ENCODE measurements around the gene SOD2. TPM values are rescaled to one million over a fixed set of nuclear protein-coding genes. Genes with fewer than 3 reads are reported as not detected.
A peak's percentile ranks its signal among the peaks of the same experiment; 100 is the strongest.

Gene SOD2
- total RNA-seq, 2 donors from 2014 or later = 64.3 to 88.8 TPM

DNA sequence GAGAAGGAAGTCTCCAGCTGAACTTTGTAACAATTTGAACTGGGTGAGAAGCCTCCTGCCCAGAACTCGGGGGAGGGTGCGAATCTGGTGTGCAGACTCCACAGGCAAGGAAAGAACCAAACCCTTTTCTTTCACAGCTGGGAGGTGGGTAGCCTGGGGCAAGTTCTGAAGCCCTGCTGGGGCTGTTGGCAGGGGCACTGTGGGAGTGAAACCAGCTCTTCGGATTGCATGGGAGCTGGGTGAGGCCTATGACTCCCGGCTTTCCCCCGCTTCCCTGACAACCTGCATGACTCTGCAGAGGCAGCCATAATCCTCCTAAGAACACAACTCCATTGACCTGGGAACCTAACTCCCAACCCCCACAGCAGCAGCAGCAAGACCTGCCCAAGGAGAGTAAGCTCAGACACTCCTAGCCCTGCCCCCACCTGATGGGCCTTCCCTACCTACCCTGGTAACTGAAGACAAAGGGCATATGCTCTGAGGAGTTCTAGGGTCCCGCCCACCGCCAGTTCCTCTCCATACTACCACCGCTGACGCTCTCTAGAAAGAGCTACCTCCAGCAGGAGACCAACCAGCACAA, 37.5 kb downstream of the SOD2 start:
- no peak overlapping the region for H3K9ac ChIP-seq (ENCODE audit: extremely low read depth, low read length, poor library complexity, severe bottlenecking)
- H3K9me3 Mint-ChIP-seq = peaks cover 22% of the 10 kb centered on the region
- 70 to 73% methylated on average over 4 to 9 of the region's 9 CpGs for WGBS, 2 experiments (ENCODE audit: insufficient coverage in 1 of 2, insufficient read length in 1 of 2)
- DNase-seq = peak; percentile 78
- H3K27me3 Mint-ChIP-seq (ENCODE audit: insufficient read depth) = no peaks in the 10 kb centered on the region
- no peaks in the 10 kb centered on the region for H3K36me3 ChIP-seq (ENCODE audit: control insufficient read depth, insufficient read depth, low read length)
- H3K9me3 ChIP-seq (ENCODE audit: control insufficient read depth, low read length) = no peaks in the 10 kb centered on the region
- no peak overlapping the region for H3K4me3 Mint-ChIP-seq
- H3K27me3 ChIP-seq (ENCODE audit: control insufficient read depth, insufficient read depth, low read length, poor library complexity, severe bottlenecking) = no peaks in the 10 kb centered on the region
- peak overlapping the region; percentile 93 for H3K27ac Mint-ChIP-seq
- H3K4me3 ChIP-seq (ENCODE audit: low read length) = no peak overlapping the region
- no peak overlapping the region for H3K27ac ChIP-seq (ENCODE audit: low read depth, low read length)
- H3K4me1 ChIP-seq (ENCODE audit: control insufficient read depth, insufficient read depth, low read length) = peaks cover 6% of the 10 kb centered on the region
- H3K4me1 Mint-ChIP-seq = peaks cover 15% of the 10 kb centered on the region
- no peaks in the 10 kb centered on the region for H3K36me3 Mint-ChIP-seq (ENCODE audit: low read depth)
- no peak for TF ChIP-seq CTCF (conservative IDR thresholded peaks at IDR 0.05)

GRCh38 chr6:159654483-159655098, 38.5 kb downstream of the SOD2 start:
- Mint-ChIP-seq H3K4me3 (no peak overlapping the region), H3K36me3 (ENCODE audit: low read depth) (no peaks in the 10 kb centered on the region), H3K27ac (peak overlapping the region; percentile 93), H3K9me3 (peaks cover 15% of the 10 kb centered on the region), H3K4me1 (peaks cover 15% of the 10 kb centered on the region), H3K27me3 (ENCODE audit: insufficient read depth) (no peaks in the 10 kb centered on the region)
- 0 to 4% methylated on average over 1 to 2 of the region's 2 CpGs for WGBS, 2 experiments (ENCODE audit: insufficient coverage in 1 of 2, insufficient read length in 1 of 2)
- Histone ChIP-seq H3K27me3 (ENCODE audit: control insufficient read depth, insufficient read depth, low read length, poor library complexity, severe bottlenecking) (no peaks in the 10 kb centered on the region), H3K4me3 (ENCODE audit: low read length) (no peak overlapping the region), H3K9me3 (ENCODE audit: control insufficient read depth, low read length) (no peaks in the 10 kb centered on the region), H3K9ac (ENCODE audit: extremely low read depth, low read length, poor library complexity, severe bottlenecking) (no peak overlapping the region), H3K27ac (ENCODE audit: low read depth, low read length) (no peak overlapping the region), H3K4me1 (ENCODE audit: control insufficient read depth, insufficient read depth, low read length) (peaks cover 6% of the 10 kb centered on the region), H3K36me3 (ENCODE audit: control insufficient read depth, insufficient read depth, low read length) (no peaks in the 10 kb centered on the region)
- no peak for DNase-seq
- TF ChIP-seq CTCF (conservative IDR thresholded peaks at IDR 0.05) = peak; percentile 85

DNA sequence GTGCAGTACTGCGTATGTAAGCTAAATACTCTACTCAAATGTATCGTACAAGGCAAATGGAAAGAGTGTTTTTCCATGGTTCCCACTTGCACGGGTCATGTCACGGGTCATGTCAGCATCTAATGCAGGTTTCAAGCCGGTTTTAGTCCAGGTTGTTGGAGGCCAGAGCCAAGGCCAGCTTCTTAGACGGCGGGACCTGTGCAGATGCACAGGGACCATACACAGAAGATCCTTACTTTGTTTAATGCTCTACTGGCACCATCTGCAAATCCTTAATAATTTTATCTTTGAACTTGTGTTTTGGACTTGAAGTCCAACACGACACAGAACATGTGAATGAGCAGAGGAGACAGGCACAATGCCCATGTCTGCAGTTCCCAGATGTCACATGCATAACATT, 42.7 kb downstream of the SOD2 start:
- no peaks in the 10 kb centered on the region for H3K9me3 Mint-ChIP-seq
- no peaks in the 10 kb centered on the region for H3K27me3 Mint-ChIP-seq (ENCODE audit: insufficient read depth)
- WGBS, 2 experiments (ENCODE audit: insufficient coverage in 1 of 2, insufficient read length in 1 of 2) = 92 to 93% methylated on average over 8 of the region's 8 CpGs

More for the DNA sequence above, 42.7 kb downstream of the SOD2 start:
- H3K9ac ChIP-seq (ENCODE audit: extremely low read depth, low read length, poor library complexity, severe bottlenecking) = no peak overlapping the region
- H3K27me3 ChIP-seq (ENCODE audit: control insufficient read depth, insufficient read depth, low read length, poor library complexity, severe bottlenecking) = no peaks in the 10 kb centered on the region
- H3K4me1 ChIP-seq (ENCODE audit: control insufficient read depth, insufficient read depth, low read length) = peaks cover 3% of the 10 kb centered on the region
- Mint-ChIP-seq H3K27ac (no peak overlapping the region), H3K36me3 (ENCODE audit: low read depth) (no peaks in the 10 kb centered on the region), H3K4me1 (peaks cover 5% of the 10 kb centered on the region), H3K4me3 (no peak overlapping the region)
- TF ChIP-seq CTCF (conservative IDR thresholded peaks at IDR 0.05) = no peak
- no peak overlapping the region for H3K4me3 ChIP-seq (ENCODE audit: low read length)
- H3K36me3 ChIP-seq (ENCODE audit: control insufficient read depth, insufficient read depth, low read length) = no peaks in the 10 kb centered on the region
- no peaks in the 10 kb centered on the region for H3K9me3 ChIP-seq (ENCODE audit: control insufficient read depth, low read length)
- DNase-seq = no peak
- no peak overlapping the region for H3K27ac ChIP-seq (ENCODE audit: low read depth, low read length)
